ENCODE data around the gene RBKS.
"Not testable (repeated sequence)": the region's sequence is repeated elsewhere in the genome, so short reads cannot be mapped to it uniquely, and the experiment has no call there.

Gene RBKS

GRCh38 chr2:27870724-27871123 lies 19.5 kb downstream of the RBKS start:
- DNase-seq = no peak

GRCh38 chr2:27869763-27870162 lies 20.4 kb downstream of the RBKS start:
- DNase-seq = no peak

- DNase-seq = no peak
Observed at GRCh38 chr2:27866237-27866636, 23.9 kb downstream of the RBKS start.

- DNase-seq = not testable (repeated sequence)
Observed at GRCh38 chr2:27863955-27864354, 26.2 kb downstream of the RBKS start.

GRCh38 chr2:27863146-27863545 lies 27.0 kb downstream of the RBKS start:
- no peak for DNase-seq

- no peak for DNase-seq
Observed at GRCh38 chr2:27860111-27860510, 30.1 kb downstream of the RBKS start.

- no peak for DNase-seq
Observed at GRCh38 chr2:27857417-27858172, 32.6 kb downstream of the RBKS start.

- no peak for DNase-seq
Observed at GRCh38 chr2:27856956-27857355, 33.2 kb downstream of the RBKS start.

GRCh38 chr2:27856386-27856785 lies 33.8 kb downstream of the RBKS start:
- no peak for DNase-seq

- DNase-seq = no peak
Observed at GRCh38 chr2:27855476-27855875, 34.7 kb downstream of the RBKS start.

- DNase-seq = no peak
Observed at GRCh38 chr2:27854229-27854862, 35.8 kb downstream of the RBKS start.

- DNase-seq = no peak
Observed at GRCh38 chr2:27852691-27853090, 37.5 kb downstream of the RBKS start.

GRCh38 chr2:27849558-27850205 lies 40.5 kb downstream of the RBKS start:
- no peak for DNase-seq

GRCh38 chr2:27847333-27847732 lies 42.9 kb downstream of the RBKS start:
- no peak for DNase-seq

- no peak for DNase-seq
Observed at GRCh38 chr2:27844821-27845255, 45.3 kb downstream of the RBKS start.

- no peak for DNase-seq
Observed at GRCh38 chr2:27843992-27844391, 46.2 kb downstream of the RBKS start.

- DNase-seq = no peak
Observed at GRCh38 chr2:27842894-27843293, 47.3 kb downstream of the RBKS start.

GRCh38 chr2:27839022-27839618 lies 51.1 kb downstream of the RBKS start:
- no peak for DNase-seq

- no peak for DNase-seq
Observed at GRCh38 chr2:27838502-27838901, 51.7 kb downstream of the RBKS start.

GRCh38 chr2:27833931-27834330 lies 56.3 kb downstream of the RBKS start:
- DNase-seq = no peak

GRCh38 chr2:27832396-27832795 lies 57.8 kb downstream of the RBKS start:
- DNase-seq = no peak

- DNase-seq = no peak
Observed at GRCh38 chr2:27831279-27832050, 58.7 kb downstream of the RBKS start.

- DNase-seq = no peak
Observed at GRCh38 chr2:27830656-27831055, 59.5 kb downstream of the RBKS start.
